Uterus (tissue), 4 donors: Measurements from ENCODE around the gene TSPY8. TPM values are rescaled to one million over a fixed set of nuclear protein-coding genes. Genes with fewer than 3 reads are reported as not detected.
"Not testable (repeated sequence)": the region's sequence is repeated elsewhere in the genome, so short reads cannot be mapped to it uniquely, and the experiment has no call there.

Experiments
- DNase-seq, 2 donors: peaks; one replicate each; pipeline ENCODE4 v3.0.0-alpha.2; 2019 to 2020
- H3K27ac ChIP-seq, 2 donors: fragments of 200-600 bp; sonication (generic); 1 replicate in 1 of 2; 2 replicates in 1 of 2; pipeline ENCODE4 v1.5.1; 2016 to 2018
- H3K27me3 ChIP-seq, 2 donors: fragments of 200-600 bp; sonication (generic); one replicate each; pipeline ENCODE4 v1.5.1; 2018 to 2019; ENCODE audit warnings: control low read depth in 1 of 2
- H3K36me3 ChIP-seq, 2 donors: fragments of 200-600 bp; sonication (generic); one replicate each; pipeline ENCODE4 v1.5.1; 2019; ENCODE audit warnings: control low read depth in 1 of 2
- H3K4me1 ChIP-seq, 2 donors: fragments of 200-600 bp; sonication (generic); one replicate each; pipeline ENCODE4 v1.5.1; 2018 to 2019; ENCODE audit warnings: control low read depth in 1 of 2
- H3K4me3 ChIP-seq, 2 donors: fragments of 200-600 bp; sonication (generic); 1 replicate in 1 of 2; 2 replicates in 1 of 2; pipeline ENCODE4 v1.5.1; 2018 to 2019; ENCODE audit warnings: mild to moderate bottlenecking in 1 of 2
- H3K9me3 ChIP-seq, 2 donors: fragments of 200-600 bp; sonication (generic); one replicate each; pipeline ENCODE4 v1.5.1; 2019; ENCODE audit warnings: control low read depth in 1 of 2
- CTCF ChIP-seq, 4 experiments: fragments of 200-600 bp in 2 of 4; fragments of 450-650 bp in 2 of 4; sonication (generic) in 2 of 4; IDR thresholded peaks; one replicate each; pipeline ENCODE4 v1.5.1; 2016 to 2019; ENCODE audit warnings: antibody characterized with exemption in 4 of 4, mild to moderate bottlenecking in 2 of 4, moderate library complexity in 1 of 4
- POLR2A ChIP-seq, 2 donors: fragments of 450-650 bp; IDR thresholded peaks; one replicate each; pipeline ENCODE4 v1.6.1; 2016; ENCODE audit warnings: antibody characterized with exemption in 2 of 2, mild to moderate bottlenecking in 1 of 2, moderate library complexity in 1 of 2
- intact Hi-C: fragments of 100-400 bp; cut with DNase I; formaldehyde crosslinking; loops from one replicate; pipeline ENCODE4 v1.15.1; 2023; ENCODE audit warnings: low total_unique reads
- small RNA-seq: library from RNA; depleted of rRNA; stranded (forward); fragments of <200 nt; gene quantifications from one replicate; pipeline ENCODE3, GENCODE V24; 2016
- total RNA-seq, 4 donors: library from RNA; depleted of rRNA in 3 of 4; stranded (reverse); fragments of >200 nt in 3 of 4; gene quantifications; one replicate each; pipeline versions ENCODE4 v1.1.0 to v1.2.4, GENCODE V29; 2014 to 2023
- donor health status: DM: yes; HTN: yes; CAD: no.

TSPY8 gene
- not detected for total RNA-seq

GRCh38 chrY:9357497-9357896 is at the start of gene TSPY8:
TSPY8 (plus strand) TSS chrY:9357797; CDS start chrY:9357843, 46 bp downstream.
- DNase-seq, H3K27me3 ChIP-seq, H3K9me3 ChIP-seq, H3K36me3 ChIP-seq, H3K4me3 ChIP-seq, H3K4me1 ChIP-seq, intact Hi-C loops, H3K27ac ChIP-seq: not testable (repeated sequence)

GRCh38 chrY:9320996-9321395 is 36.6 kb upstream of the TSPY8 start:
- Histone ChIP-seq H3K4me1 (no peaks in the 10 kb centered on the region), H3K36me3 (no peaks in the 10 kb centered on the region), H3K9me3 (no peaks in the 10 kb centered on the region), H3K27ac (no peak overlapping the region), H3K27me3 (no peaks in the 10 kb centered on the region), H3K4me3 (no peak overlapping the region)
- DNase-seq: no peak
- intact Hi-C loops: no loop called here
- no peak for TF ChIP-seq POLR2A (IDR thresholded peaks at IDR 0.05)
- no peak for TF ChIP-seq CTCF (IDR thresholded peaks at IDR 0.05)

GRCh38 chrY:9337164-9337563 is 20.4 kb upstream of the TSPY8 start, which contains the start of gene TSPY4:
TSPY4 (plus strand) TSS chrY:9337464; CDS start chrY:9337510, 46 bp downstream.
- intact Hi-C loops, H3K27me3 ChIP-seq, H3K4me1 ChIP-seq, H3K36me3 ChIP-seq, H3K9me3 ChIP-seq, H3K4me3 ChIP-seq, H3K27ac ChIP-seq, DNase-seq: not testable (repeated sequence)

- H3K27me3 ChIP-seq, DNase-seq, H3K9me3 ChIP-seq, H3K36me3 ChIP-seq, H3K4me1 ChIP-seq, H3K4me3 ChIP-seq, intact Hi-C loops, H3K27ac ChIP-seq: not testable (repeated sequence)
Measured at GRCh38 chrY:9396527-9396926, 38.9 kb downstream of the TSPY8 start.

- DNase-seq, intact Hi-C loops, H3K36me3 ChIP-seq, H3K27me3 ChIP-seq, H3K9me3 ChIP-seq, H3K4me1 ChIP-seq, H3K27ac ChIP-seq, H3K4me3 ChIP-seq: not testable (repeated sequence)
Measured at GRCh38 chrY:9398121-9398520, 40.5 kb downstream of the TSPY8 start, which contains the start of gene TSPY3. TSPY3 (plus strand) TSS chrY:9398421; CDS start chrY:9398467, 46 bp downstream.

Small RNAs within 50 kb of the gene (small RNA-seq; reads per million reads assigned to genes)
- not detected for gene AC006158.1

Other genes with a start within 250 kb of the TSPY8 start
- not detected for gene TSPY4, start 20.3 kb upstream of the TSPY8 start, total RNA-seq
- not detected for gene TSPY3, start 40.6 kb downstream of the TSPY8 start, total RNA-seq
- gene TSPY1, start 109.2 kb downstream of the TSPY8 start, total RNA-seq: not detected
- gene TSPY9, start 129.5 kb downstream of the TSPY8 start, total RNA-seq: not detected
- gene TSPY10, start 170.1 kb downstream of the TSPY8 start, total RNA-seq: not detected